Peyer's patch (tissue), 4 donors: ENCODE results near the gene PPP1R15A.

ENCODE experiments used
- CTCF ChIP-seq, 6 experiments: fragments of 450-650 bp in 4 of 6; fragments of 200-600 bp in 2 of 6; sonication (generic) in 1 of 6; IDR thresholded peaks; one replicate each; pipeline ENCODE4 v1.5.1; 2017 to 2019; ENCODE audit warnings: antibody characterized with exemption in 6 of 6, mild to moderate bottlenecking in 3 of 6, moderate library complexity in 1 of 6
- POLR2A ChIP-seq, 2 donors: fragments of 450-650 bp; IDR thresholded peaks; one replicate each; pipeline ENCODE4 v1.5.1; 2017; ENCODE audit warnings: antibody characterized with exemption in 2 of 2, mild to moderate bottlenecking in 2 of 2, moderate library complexity in 2 of 2

DNA sequence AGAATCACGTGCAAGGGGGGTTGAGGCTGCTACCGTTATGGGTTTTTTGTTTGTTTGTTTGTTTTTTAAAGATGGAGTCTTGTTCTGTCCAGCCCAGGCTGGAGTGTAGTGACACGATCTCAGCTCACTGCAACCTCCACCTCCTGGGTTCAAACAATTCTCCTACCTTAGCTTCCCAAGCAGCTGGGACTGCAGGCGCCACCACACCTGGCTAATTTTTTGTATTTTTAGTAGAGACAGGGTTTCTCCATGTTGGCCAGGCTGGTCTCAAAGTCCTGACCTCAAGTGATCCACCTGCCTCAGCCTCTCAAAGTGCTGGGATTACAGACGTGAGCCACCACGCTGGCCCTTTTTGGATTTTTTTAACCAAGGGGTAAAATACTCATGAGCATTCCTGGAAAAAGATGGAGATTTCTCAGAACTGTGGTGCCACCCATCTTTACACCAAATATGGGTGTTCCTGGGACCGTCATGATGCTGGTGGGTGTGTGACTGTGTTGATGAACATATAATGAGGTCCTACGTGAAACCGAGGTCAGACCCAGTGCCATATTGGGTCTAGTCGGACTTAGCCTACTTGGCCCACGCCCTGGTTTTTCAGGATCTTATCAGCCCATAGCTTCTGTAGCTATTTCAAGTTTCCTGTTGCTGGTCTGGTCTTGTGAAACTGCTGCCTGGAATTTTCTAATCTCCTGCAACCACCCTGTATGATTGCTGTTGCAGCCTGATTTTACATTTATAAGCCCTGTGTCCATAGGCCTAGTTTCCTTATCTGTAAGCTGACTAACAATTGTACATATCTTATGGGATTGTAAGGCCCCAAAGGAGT is 6.2 kb downstream of the PPP1R15A start:
- TF ChIP-seq CTCF (IDR thresholded peaks at IDR 0.05) (no peak), POLR2A (IDR thresholded peaks at IDR 0.05) (no peak)
